ENCODE measurements around the gene RBM44. TPM values are rescaled to one million over a fixed set of nuclear protein-coding genes. Genes with fewer than 3 reads are reported as not detected.
"Not testable (repeated sequence)": the region's sequence is repeated elsewhere in the genome, so short reads cannot be mapped to it uniquely, and the experiment has no call there.

The RBM44 gene
- total RNA-seq, 1 experiment from 2014 or later, result 0.94 TPM

- H4K20me1 ChIP-seq (ENCODE audit: insufficient read depth), result peaks cover 50% of the 10 kb centered on the region
- POLR2A ChIA-PET (ENCODE audit: unreplicated experiment), result no interaction called here
- H3K9me3 ChIP-seq (ENCODE audit: insufficient read depth, low read depth), result no peaks in the 10 kb centered on the region
- no peak for TF ChIP-seq EZH2 (IDR thresholded peaks at IDR 0.05; ENCODE audit: low read depth)
- TF ChIP-seq CTCF (conservative IDR thresholded peaks at IDR 0.05), result no peak
- H3K4me2 ChIP-seq, result no peak overlapping the region
- no TSS peak for BruUV-seq (replicated peaks)
- H3K36me3 ChIP-seq (ENCODE audit: low read depth), result peaks cover 61% of the 10 kb centered on the region
- CTCF ChIA-PET, result interaction anchor here (0.6 kb wide), 1 partner anchor 238 kb away, joined by 11 read pairs; no protein-coding TSS in a partner anchor
- no peak overlapping the region for H3K27ac ChIP-seq
- no peaks in the 10 kb centered on the region for H3K9me2 ChIP-seq (ENCODE audit: insufficient read depth)
- intact Hi-C loops (cut with micrococcal nuclease; ENCODE audit: unreplicated experiment), result loop anchor here (5.0 to 10.0 kb wide), 2 partner anchors 598 to 625 kb away; no protein-coding TSS in a partner anchor
- H2AFZ ChIP-seq, result no peak overlapping the region
- H3K4me3 ChIP-seq, result no peak overlapping the region
- H3K27me3 ChIP-seq (ENCODE audit: insufficient read depth, low read depth), result no peaks in the 10 kb centered on the region
- DNase-seq, result no peak
- peaks cover 36% of the 10 kb centered on the region for H3K79me2 ChIP-seq (ENCODE audit: low read depth)
- H3F3A ChIP-seq (ENCODE audit: insufficient read depth, low read depth), result peaks cover 16% of the 10 kb centered on the region; the same call in 1 of the 2 replicates
- peaks cover 3% of the 10 kb centered on the region; the same call in 1 of the 2 replicates for H3K4me1 ChIP-seq (replicated peaks; ENCODE audit: insufficient read depth)
These were observed 48.6 kb upstream of the RBM44 start for GRCh38 chr2:237749961-237750360.

- POLR2A ChIA-PET (ENCODE audit: unreplicated experiment); H2AFZ ChIP-seq; BruUV-seq (replicated peaks); H3K9me2 ChIP-seq (ENCODE audit: insufficient read depth); H3K4me2 ChIP-seq; H3K27ac ChIP-seq; H3K27me3 ChIP-seq (ENCODE audit: insufficient read depth, low read depth); H3K9me3 ChIP-seq (ENCODE audit: insufficient read depth, low read depth); intact Hi-C loops (cut with micrococcal nuclease; ENCODE audit: unreplicated experiment); DNase-seq; CTCF ChIA-PET; H3K4me3 ChIP-seq; H3K4me1 ChIP-seq (replicated peaks; ENCODE audit: insufficient read depth): not testable (repeated sequence)
- Histone ChIP-seq H4K20me1 (ENCODE audit: insufficient read depth) (peaks cover 45% of the 10 kb centered on the region), H3K36me3 (ENCODE audit: low read depth) (peaks cover 65% of the 10 kb centered on the region), H3K79me2 (ENCODE audit: low read depth) (peaks cover 31% of the 10 kb centered on the region), H3F3A (ENCODE audit: insufficient read depth, low read depth) (peaks cover 12% of the 10 kb centered on the region; the same call in 1 of the 2 replicates)
These were observed 48.1 kb upstream of the RBM44 start for GRCh38 chr2:237750441-237750840.

GRCh38 chr2:237752761-237753165, 45.8 kb upstream of the RBM44 start:
- TF ChIP-seq EZH2 (IDR thresholded peaks at IDR 0.05; ENCODE audit: low read depth) (no peak), CTCF (conservative IDR thresholded peaks at IDR 0.05) (no peak)
- Histone ChIP-seq H3K79me2 (ENCODE audit: low read depth) (peaks cover 10% of the 10 kb centered on the region), H3F3A (ENCODE audit: insufficient read depth, low read depth) (peaks cover 10% of the 10 kb centered on the region; the same call in 1 of the 2 replicates), H3K4me1 (replicated peaks; ENCODE audit: insufficient read depth) (no peaks in the 10 kb centered on the region), H4K20me1 (ENCODE audit: insufficient read depth) (peaks cover 26% of the 10 kb centered on the region), H3K27ac (no peak overlapping the region), H3K9me3 (ENCODE audit: insufficient read depth, low read depth) (no peaks in the 10 kb centered on the region), H3K36me3 (ENCODE audit: low read depth) (peaks cover 76% of the 10 kb centered on the region), H3K4me3 (no peak overlapping the region), H3K9me2 (ENCODE audit: insufficient read depth) (no peaks in the 10 kb centered on the region), H2AFZ (no peak overlapping the region), H3K4me2 (no peak overlapping the region), H3K27me3 (ENCODE audit: insufficient read depth, low read depth) (no peaks in the 10 kb centered on the region)
- ChIA-PET CTCF (no interaction called here), POLR2A (ENCODE audit: unreplicated experiment) (no interaction called here)
- no peak for DNase-seq
- BruUV-seq (replicated peaks), result no TSS peak
- intact Hi-C loops (cut with micrococcal nuclease; ENCODE audit: unreplicated experiment), result no loop called here

- no peak overlapping the region for H3K27ac ChIP-seq
- H3K4me1 ChIP-seq (replicated peaks; ENCODE audit: insufficient read depth), result no peaks in the 10 kb centered on the region
- H3K9me2 ChIP-seq (ENCODE audit: insufficient read depth), result no peaks in the 10 kb centered on the region
- H2AFZ ChIP-seq, result no peak overlapping the region
- intact Hi-C loops (cut with micrococcal nuclease; ENCODE audit: unreplicated experiment), result no loop called here
- H3K36me3 ChIP-seq (ENCODE audit: low read depth), result peaks cover 71% of the 10 kb centered on the region
- peaks cover 10% of the 10 kb centered on the region; the same call in 1 of the 2 replicates for H3F3A ChIP-seq (ENCODE audit: insufficient read depth, low read depth)
- no peaks in the 10 kb centered on the region for H3K27me3 ChIP-seq (ENCODE audit: insufficient read depth, low read depth)
- H3K4me2 ChIP-seq, result no peak overlapping the region
- H3K79me2 ChIP-seq (ENCODE audit: low read depth), result peaks cover 4% of the 10 kb centered on the region; the same call in 1 of the 2 replicates
- TF ChIP-seq EZH2 (IDR thresholded peaks at IDR 0.05; ENCODE audit: low read depth), result no peak
- POLR2A ChIA-PET (ENCODE audit: unreplicated experiment), result interaction anchor here (0.6 kb wide), 1 partner anchor 126 kb away, joined by 9 read pairs; no protein-coding TSS in a partner anchor
- H3K4me3 ChIP-seq, result no peak overlapping the region
- no TSS peak for BruUV-seq (replicated peaks)
- H4K20me1 ChIP-seq (ENCODE audit: insufficient read depth), result peaks cover 11% of the 10 kb centered on the region; the same call in 1 of the 2 replicates
- CTCF ChIA-PET, result no interaction called here
- no peaks in the 10 kb centered on the region for H3K9me3 ChIP-seq (ENCODE audit: insufficient read depth, low read depth)
- DNase-seq, result no peak
These were observed 44.4 kb upstream of the RBM44 start for GRCh38 chr2:237754182-237754581.

All from PC-9 (cell line).